ENCODE measurements around the gene P4HB.

The P4HB gene

DNA sequence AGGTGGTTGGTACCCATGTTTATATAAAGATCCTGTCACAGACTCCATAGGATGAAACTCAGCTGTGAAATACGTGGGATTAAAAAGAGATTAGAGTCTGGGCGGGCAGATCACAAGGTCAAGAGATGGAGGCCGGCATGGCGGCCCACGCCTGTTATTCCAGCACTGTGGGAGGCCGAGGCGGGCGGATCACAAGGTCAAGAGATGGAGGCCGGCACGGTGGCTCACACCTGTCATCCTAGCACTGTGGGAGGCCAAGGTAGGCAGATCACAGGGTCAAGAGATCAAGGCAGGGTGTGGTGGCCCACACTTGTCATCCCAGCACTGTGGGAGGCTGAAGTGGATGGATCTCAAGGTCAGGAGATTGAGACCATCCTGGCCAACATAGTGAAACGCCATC is 35.1 kb upstream of the P4HB start:
- DNase-seq: no peak

DNA sequence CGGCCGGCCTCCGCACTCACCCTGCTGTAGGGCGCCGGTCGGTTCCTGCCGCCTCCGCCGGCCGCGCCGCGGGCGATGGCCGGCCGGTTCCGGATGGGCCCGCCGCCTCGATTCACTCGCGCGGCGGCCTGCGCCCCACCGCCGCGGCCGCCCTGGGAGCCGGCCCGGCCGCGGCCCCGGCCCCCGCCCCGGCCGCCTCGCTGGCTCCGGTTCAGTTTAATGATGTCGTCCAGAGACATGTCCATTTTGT is 30.9 kb upstream of the P4HB start:
- no peak for DNase-seq

DNA sequence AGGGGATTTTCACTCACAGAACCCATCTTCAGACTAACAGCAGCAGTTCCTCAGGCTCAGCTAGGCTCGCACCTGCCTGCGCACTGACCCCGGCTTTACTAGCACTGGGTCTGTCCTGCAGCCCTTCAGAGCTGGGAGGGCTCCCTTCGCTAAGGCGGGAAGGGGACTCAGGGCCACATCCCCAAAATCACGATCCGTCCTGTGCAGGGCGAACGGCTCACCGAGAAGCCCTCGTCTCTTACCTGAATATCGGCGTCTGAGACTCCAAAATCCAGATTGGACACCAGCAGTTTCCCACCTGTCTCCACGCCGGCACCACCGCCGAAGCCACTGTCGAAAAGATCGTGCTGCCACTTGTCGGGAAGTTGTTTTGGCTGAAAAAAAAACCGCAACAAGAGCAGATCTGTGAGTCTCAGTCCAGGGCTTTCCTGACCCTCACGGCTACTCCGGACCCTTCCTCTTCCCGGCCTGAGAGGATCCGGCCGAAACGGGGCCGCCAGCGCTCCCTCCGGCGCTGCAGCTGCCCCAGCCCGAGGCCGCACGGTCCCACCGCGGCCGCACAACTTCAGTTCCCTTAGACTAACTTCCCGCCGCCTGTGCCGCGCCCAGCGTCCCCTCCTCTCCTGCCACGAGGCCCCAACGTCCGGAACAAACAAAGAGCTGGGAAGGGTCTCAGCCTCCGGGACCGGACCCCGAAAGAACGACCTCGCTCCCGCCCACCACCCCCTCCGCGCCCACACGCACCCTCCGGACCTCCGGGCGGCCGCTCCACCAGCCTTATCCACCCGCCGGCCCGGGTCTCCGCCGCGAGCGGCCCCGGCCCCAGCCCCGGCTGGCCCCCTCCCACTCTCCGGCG is 30.3 kb upstream of the P4HB start:
- DNase-seq: peak in 1 of 2 donors; percentile 35

DNA sequence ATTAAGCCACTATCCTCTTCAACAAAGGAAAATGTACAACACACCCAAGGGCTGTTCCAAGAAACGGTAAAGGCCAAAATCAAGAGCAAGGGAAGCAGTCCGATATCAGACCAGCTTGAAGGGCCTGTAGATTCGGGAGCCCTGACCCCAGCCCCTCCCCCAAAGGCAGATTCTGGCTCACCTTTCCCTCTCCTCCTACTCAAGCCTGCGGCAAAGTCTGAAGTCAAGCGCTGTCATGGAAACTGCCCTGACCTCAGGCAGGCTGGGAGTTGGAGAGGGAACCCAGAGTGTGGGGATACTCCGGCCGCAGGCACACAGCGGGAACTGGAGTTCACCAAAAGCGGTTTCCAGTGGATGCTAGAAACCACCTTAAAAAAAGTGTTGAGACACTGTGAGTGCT is 29.3 kb upstream of the P4HB start:
- DNase-seq: no peak

DNA sequence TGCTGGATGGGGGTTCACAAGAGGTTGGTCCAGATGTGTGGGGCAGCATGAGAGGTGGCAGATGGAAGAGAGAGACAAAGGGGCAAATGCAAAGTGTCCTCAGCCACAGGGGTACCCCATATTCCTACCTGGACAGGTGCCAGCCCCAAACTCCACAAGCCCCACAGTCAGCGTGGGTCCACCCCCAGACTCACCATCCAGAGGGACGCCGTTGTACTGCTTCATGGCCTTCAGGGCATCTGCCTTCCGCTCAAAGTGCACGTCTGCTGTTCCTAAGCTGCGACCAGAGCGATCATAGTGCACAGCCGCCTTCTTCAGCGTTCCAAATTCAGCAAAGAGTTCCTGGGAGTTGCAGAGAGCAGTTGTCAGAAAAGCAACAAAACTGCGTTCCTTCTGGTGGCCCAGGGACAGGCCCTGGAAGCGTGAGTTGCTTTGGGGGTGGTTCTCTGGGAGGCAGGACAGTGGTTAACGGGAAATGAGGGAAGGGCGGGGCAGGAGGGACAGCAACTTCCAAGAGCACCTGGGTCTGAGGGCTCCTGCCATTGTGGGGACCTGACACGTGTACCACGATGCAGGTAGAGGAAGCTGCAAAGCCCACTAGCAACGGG is 28.8 kb upstream of the P4HB start:
- no peak for DNase-seq

DNA sequence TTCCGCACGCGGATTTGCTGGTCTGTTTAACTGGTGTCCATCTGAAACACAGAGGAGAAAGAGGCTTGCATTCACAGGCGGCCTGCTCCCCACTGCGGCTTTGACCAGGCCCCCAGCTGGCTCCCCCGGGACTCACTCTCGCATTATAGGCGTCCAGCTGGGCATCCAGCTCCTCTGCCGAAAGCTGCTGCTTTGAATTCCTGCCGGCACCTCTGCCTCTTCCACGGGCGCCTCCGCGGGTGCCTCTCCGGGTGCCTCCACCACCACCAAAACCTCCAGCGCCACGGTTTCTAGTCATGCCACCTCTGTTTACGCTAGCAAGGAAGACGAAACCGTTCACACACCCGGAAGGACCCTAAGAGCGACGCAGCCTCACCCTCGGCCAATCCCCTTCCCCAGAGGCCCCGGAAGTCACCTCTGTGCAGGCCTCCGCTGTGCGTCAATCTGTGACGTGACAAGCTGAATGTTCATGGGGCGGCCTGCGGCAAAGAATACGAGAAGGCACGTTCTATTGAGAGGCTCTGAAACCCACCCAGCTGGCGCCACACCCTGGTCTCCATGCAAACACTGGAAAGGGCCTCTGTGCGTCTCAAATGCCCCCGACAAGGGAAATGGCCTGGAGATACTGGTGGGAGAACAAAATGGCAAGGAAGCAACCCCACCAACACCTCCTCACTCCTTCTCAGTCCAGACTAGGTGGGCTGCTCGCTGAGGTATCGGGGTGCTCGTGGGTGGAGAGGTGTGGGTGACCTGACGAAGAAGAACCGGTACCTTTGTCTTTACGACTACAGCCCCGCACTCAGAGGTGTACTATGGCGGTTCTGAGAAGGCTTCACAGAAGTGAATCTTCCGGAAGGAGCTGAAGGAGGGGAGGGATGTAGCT is 28.0 kb upstream of the P4HB start:
- no peak for DNase-seq

DNA sequence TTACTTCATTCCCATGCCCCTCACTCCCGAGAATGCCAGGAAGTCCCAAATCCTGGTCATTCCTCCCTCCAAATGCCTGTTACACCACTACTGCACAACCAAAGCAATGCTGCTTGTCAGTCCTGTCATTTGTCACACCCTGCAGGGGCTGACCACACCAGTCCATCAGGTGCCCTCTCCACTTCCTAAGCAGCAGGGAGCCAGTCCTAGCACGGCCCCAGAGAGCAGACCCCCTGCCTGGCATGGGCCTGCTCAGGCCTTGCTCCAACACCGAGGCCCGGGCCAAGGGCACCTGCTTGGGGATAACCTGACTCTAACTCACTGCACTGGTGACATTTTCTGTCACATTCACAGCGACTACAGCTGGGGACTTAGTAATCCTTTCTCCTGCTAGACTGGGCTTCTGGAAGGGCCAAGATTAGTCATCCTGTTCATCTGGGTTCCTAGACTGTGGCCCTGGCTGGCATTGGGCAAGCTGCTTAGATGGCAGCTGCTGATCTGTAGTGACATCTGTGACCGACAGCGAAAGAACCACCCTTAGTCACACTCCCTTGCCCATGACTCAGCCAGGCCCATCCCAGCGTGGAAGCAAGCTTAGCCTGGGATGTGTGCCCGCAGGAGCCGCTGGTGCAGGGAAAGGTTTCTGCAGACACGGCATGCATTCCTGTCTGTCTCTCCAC is 25.7 kb upstream of the P4HB start:
- no peak for DNase-seq

DNA sequence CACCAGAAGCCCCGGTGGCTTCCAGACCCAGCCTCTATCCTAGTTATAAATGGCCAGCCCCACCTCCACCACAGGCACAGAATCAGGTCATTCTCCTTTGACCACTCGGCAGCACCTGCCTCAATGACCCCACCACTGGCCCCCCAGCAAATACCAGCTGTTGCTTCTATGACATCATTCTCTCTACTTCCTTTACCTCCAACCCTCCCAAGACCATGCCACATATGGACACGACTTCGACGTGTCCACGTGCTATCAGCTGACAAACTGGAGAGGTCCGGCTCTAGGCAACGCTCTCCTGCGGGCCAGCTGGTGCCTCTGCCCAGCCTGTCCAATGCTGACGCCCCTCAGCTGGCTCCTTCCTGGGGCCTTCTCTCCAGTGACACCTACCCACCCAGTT is 25.1 kb upstream of the P4HB start:
- DNase-seq: no peak

DNA sequence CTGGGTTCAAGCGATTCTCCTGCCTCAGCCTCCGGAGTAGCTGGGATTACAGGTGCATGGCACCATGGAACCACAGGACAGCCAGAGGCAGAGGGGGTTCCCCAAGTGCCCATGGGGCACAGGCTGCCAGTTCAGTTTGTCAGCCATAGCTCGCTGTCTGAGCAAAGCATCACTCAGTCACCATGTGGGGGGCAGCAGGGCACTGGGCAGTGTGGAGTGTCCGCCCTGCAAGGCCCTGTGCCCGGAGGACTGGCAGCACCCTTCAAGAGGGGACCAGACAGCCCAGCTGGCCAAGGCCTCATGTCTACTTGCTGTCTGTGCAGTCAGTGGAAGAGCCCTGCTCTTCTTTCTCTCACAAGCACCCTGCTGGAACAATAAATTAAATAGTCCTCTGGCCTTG is 24.6 kb upstream of the P4HB start:
- no peak for DNase-seq

DNA sequence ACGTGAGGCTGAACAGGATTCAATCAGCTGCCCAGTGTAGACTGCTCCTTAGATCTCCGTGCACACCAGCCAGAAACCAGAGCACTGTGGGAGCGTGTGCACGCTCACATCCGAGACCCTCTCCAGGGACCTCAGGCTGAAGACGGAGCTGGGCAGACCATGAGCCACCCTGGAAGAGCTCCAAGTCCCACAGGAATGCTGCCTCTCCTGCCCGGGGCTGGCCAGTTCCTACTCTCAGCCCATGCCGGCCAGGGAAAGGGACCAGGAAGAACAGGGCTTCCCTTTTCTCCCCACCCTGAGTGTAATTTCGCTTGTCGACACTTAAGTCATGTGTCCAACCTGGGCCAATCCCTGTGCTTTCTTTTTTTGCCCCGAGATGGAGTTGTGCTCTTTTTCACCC is 24.2 kb upstream of the P4HB start:
- no peak for DNase-seq

DNA sequence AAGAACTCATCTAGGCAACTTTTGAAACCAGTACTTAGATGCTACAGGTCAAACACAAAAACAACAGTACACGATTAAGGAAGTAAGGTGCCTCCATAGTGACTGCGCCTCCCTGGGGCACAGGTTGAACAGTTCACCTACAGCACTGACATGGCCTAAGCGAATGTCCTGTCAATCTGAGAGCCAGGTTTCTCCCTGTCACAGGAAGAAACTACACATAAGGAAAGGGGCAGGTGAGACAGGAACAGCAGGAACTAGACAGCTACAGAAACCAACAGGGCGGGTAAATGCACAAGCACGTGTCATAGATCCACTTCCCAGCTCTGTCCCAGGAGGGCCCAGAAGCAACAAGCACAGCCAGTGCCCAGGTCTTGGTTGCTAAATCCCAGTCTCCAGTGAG is 18.8 kb upstream of the P4HB start:
- DNase-seq: no peak

DNA sequence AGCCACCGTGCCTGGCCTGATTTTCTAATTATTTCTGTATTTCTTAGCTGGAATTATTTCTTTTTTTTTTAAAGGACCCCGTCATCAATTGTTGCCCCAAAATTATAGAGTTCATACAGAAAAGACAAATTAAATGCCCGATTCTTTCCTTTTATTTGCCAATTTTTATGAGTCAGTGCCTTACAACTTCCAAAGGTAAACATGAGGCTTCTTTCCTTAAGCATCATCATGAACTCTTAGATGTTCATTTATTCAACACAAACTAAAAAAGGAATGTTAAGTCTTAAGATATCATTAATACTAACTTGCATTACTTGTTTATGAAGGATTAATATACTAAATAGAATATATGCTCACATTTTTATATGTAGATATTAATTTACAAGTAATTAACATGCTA is 18.0 kb upstream of the P4HB start:
- DNase-seq: no peak

DNA sequence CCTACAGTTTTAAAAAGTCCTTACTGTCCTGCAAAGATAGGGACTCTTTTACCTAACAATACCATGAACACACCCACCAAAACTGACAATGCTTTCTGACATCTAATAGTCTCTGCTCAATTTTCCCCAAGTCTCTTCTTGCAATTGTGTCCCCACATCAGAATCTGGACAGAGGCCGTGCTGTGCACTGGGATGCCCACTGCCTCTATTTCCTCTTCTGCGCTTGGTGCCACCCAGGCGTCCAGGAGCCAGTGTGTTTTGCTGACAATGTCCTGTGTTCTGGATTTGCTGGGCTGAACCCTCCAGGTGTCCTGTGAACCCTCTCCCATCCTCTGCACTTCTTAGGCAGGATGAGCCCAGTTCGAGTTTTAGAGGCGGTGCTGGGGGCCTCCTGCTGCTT is 17.2 kb upstream of the P4HB start:
- no peak for DNase-seq

DNA sequence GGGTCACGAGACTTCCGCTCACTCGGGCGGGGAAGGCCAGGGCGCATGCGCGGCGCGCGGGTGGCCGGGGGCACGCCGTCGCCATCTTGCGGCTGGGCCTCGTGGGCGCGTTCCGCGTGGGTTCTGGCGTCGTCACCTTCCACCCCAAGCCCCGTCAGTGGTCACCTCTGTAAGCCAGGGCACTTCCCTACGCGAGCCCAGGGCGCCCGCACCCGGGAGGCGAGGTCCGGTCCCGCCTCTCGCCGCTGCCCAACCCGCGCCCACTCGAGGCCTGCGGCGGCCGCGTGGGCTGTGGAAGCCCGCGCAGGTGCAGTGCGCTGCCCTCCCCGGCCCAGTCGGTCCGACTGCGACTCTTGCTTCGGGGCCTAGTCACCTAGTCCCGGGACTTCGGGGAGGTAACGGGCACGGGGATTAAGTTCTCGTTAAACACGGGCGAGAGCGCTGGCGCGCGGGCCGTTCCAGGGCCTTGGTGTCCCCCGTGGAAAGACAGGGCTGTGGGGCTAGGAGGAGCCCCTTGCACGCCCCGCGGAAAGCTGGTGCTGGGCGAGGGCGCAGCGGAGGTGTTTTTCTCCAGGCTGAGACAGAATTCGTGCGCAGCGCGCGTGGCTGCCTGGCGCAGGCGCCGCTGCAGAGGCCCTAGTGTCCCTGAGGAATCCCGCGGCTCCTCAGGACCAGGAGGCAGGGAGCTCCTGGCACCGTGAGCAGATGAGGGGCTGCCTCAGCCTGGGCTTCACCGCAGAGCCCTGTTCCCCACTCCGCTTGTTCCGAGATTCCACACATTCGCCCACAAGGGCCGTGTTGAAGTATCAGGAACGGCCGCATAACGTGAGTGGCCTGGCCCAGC is 11.3 kb upstream of the P4HB start:
- DNase-seq: peak; percentile 96 to 97

DNA sequence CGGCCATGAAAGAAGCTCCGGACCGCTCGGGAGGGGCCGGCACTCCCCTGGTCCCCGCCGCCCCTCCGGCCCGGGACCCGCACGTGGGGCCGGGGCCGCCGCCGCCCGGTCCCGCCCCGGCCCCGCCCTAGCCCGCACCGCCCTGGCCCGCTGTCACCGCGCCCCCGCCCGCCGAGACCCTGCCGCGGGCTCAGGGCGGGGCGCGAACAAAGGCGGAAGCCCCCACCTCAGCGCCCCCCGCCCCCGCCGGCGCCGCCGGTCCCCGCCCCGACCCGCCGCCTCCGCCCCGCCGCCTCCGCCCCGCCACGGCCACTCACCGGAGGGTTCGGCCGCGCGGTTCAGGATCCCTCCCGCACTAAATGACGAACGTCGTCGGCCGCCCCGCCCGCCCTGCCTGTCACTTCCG is 10.6 kb upstream of the P4HB start, which contains the start of gene ARHGDIA:
ARHGDIA (minus strand) TSS at position 357 of the 406 bp plus-strand sequence. CDS start 1,407 bp downstream, outside the sequence.
- DNase-seq: no peak

DNA sequence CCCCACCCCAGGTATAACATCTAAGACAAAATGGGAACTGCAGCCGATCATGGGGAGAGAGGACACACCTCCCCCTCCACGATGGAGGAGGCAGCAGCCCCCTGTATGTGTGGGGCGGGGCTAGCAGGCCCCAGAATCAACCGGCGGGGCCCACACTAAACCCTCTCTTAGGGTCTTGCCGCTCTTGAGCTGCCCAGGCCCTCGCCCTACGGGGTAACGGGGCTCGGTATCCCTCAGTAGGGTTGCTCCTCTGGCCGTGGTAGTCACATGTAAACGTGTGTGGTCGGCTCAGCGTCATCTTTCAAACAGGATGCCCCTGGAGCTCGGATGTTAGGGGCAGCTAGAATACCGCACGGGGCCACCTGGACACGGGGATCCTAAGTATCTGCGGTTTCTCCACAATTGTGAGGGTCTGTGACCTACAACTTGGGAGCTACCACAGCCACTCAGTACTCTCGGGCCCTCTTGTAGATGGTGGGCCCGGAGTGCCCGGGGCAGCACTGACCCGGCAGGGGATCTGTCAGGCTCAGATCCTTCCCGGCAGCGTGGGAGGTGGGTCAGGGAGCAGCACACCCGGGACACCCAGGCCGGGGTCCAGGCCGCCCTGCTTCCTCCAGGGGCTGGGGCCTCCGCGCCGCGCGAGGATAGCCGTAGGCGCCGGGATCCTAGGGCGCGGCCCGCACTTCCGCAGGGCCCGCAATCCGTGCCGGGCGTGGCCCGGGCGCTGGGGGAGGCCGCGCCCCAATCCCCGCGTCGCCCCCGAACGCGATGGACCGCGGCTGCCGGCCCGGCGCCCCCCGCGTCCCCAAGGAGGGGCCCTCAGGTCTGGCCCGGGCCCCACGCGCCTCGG is 10.0 kb upstream of the P4HB start:
- peak; percentile 51 to 53 for DNase-seq

DNA sequence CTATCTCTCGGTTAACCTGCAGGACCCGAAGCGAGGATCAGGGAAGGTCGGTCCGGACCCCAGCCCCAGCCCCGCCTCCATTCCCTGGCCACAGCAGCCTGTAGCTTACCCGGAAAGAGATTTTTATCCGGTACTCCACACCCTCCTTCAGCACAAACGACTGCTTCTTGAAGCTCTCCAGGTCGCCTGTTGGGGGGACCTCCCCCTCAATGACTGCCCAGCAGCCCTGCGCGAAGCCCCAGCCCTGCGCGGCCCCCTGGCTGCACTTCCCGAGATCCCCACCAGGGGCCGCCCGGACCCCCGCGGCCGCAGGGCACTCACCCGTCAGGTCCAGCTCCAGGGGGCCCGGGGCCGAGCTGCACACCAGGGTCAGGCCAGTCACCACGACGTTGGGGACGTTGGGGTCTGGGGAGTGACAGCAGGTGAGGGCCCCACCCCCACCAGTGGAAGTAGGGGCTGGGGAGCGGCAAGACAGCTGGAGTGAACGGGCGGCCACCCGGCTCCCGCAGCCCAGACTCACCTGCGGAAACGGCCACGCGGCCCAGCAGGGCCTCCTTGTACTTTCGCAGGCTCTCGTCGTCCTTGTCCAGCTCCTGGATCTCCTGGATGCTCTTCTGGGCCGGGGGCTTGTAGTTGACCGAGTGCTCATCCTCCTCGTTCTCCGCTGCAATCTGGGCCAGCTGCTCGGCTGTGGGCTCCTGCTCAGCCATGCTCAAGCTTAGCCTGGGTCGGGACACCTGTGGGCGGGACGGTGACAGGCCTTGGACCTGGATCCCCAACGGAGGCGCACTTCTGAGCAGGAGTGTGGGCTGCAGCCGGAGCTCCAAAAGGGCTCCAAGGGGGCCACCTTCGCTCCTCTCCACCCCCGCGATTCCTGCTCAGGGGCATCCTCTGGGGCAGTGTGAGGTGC is 9.1 kb upstream of the P4HB start:
- peak; percentile 56 to 61 for DNase-seq

DNA sequence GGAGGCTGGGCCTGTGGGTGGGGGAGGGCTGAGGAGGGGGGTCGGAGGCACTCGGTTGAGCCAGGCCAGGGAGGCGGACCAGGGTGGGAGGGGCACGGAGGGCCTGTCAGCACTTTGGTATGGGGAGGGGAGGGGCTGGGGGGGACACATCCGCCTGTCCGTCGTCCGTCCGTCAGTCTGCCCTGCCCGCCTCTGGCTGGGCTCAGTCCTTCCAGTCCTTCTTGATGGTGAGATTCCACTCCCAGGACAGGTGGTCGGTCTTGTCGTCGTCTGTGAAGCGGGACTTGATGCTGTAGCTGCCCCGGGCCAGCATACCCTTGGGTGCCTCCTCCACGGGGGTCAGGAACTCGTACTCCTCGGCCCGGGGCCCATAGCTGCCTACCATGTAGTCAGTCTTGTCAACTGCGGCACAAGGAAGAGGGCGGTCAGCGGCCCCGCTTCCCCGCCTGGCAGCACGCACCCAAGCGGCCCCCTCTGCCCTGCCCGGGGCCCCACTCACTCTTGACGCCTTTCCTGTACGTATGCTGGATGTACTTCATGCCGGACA is 8.4 kb upstream of the P4HB start:
- peak in 1 of 2 donors; percentile 27 for DNase-seq

DNA sequence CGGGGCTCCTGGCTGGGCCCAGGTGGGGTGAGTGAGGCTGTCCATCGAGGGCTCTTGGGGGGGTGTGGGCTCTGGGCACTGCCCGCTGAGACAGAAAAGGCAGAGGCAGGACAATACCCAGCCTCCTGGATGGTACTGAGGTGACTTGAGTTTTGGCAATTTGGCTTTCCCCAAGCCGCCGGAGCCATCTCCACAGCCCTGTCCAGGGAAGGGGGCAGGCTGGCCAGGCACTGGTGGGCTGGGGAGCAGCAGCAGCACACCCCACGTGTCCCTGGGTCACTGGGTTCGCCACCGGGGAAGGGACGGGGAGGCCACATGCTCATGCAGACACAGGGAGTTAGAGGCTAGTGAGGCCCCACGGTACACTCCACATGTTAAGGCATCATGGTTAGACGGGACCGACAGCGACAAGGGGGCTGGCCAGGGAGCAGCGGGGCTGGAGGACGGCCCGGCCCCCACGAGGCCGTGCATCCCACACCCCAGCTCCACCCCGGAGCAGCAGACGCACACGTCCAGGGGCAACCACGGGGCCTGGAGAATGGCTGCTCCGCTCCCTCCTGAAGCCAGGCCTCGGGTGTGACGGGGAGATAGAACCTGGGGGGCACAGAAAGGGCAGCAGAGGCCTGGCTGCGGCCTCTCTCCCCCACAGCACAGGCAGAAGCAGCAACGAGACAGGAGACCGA is 7.8 kb upstream of the P4HB start:
- DNase-seq: peak; percentile 35 to 39
